NCI-H146 treated with DMSO at 0.1 percent for 48 hours (cell line): Measurements from ENCODE around the gene KDELR3.

Experiments used
- DNase-seq: peaks from one replicate; lab custom pipeline; 2025; ENCODE audit not compliant: unreplicated experiment; lab: John Stamatoyannopoulos, UW

Gene KDELR3

DNA sequence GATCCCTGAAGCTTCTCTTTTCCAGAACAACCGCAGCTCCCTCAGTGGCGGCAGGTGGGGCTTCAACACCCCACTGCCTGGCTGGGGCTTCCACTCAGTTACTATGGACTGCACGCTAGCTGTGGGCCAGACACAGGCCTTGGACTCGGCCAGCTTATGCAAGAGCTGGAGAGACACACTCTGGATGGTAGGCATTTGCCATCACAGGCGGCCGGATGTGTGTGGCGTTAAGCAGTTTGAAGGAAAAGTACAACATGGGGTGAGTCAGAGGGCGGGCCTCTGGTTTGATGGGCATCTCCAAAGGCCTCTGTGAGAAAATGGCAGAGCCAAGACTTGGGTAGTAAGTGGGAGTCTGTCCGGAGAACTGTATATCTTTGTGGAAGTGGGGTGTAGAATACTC lies 30.5 kb upstream of the KDELR3 start:
- no peak for DNase-seq

GRCh38 chr22:38440747-38441350 lies 27.0 kb upstream of the KDELR3 start:
- DNase-seq: no peak

- no peak for DNase-seq
Observed at GRCh38 chr22:38441620-38442287, 26.1 kb upstream of the KDELR3 start.

DNA sequence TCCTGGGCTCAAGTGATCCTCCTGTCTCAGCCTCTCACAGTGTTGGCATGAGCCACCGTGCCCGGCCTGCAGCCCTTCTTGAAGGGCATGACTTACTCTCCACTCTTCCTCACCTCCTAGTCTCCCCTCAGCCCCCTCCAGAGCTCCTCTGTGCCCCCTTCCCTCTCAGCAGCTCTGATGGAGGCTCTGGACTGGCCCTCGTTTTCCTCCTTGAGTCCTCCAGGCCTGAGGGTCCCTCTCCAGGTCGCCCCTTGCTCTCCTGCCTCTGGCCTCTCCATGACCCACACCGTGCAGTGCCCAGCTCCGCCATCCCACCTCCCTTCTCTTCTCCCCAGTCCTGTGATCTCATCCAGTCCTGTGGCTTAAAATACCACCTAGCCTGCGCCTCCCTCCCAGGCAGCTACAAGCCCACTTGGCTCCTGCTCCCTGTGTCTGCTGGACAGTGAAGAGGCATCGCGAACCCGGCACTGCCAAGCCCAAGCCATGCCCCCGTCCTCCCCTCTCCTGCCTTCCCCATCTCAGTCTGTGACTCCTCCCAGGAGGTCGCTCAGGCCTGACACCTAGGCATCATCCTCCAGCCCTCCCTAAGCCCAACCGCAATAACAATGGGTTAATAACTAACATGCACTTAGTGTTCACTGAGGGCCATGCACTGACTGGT lies 24.8 kb upstream of the KDELR3 start:
- DNase-seq: no peak

- DNase-seq: no peak
Observed at GRCh38 chr22:38443628-38444521, 24.0 kb upstream of the KDELR3 start.

DNA sequence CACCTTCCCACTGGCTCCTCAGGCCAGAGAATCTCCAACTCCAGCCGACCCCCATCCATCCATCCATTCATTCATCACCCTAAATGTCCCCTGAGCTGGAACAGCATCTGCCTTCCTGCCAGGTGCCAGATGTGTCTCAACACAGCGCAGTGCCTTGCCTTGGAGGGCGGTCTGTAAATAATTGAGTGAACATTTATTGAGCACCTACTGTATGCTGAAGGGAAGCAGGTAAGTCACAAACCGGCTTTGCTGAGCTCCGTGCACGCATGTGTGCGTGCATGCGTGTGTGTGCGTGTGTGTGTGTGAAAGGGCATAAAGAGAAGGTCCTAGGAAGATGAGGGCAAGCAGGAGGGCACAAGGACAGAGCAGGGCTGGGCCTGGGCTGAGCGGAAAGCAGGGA lies 23.1 kb upstream of the KDELR3 start:
- no peak for DNase-seq

- no peak for DNase-seq
Observed at GRCh38 chr22:38446018-38446601, 21.8 kb upstream of the KDELR3 start.

GRCh38 chr22:38448945-38449745 lies 18.8 kb upstream of the KDELR3 start:
- DNase-seq: no peak

- DNase-seq: no peak
Observed at GRCh38 chr22:38449776-38450175, 18.1 kb upstream of the KDELR3 start.

DNA sequence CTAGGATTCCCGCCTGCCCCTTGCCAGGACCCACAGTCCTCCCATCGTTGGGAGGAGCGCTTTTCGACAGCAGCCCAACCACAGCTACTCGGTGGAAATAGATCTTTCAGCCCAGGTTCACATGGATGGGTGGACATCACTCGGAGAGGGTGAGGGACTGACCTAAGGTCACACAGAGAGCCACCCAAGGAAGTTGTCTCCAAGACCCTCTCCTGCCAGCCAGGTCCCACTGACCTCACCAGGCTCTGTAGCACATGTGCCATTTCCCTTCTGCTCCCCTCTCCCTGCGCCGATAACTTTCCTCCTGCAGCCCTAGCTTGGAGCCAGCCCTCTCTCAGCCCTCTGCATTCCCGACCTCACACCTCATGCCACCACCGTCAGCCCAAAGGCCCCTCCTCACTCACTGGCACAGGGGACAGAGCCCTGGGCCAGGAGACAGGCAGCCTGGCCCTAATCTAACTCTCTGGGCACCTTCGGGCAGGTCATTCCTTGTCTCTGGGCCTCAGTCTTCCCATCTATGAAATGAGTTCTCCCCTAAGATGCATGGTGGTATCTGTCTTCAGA lies 17.6 kb upstream of the KDELR3 start:
- DNase-seq: no peak

DNA sequence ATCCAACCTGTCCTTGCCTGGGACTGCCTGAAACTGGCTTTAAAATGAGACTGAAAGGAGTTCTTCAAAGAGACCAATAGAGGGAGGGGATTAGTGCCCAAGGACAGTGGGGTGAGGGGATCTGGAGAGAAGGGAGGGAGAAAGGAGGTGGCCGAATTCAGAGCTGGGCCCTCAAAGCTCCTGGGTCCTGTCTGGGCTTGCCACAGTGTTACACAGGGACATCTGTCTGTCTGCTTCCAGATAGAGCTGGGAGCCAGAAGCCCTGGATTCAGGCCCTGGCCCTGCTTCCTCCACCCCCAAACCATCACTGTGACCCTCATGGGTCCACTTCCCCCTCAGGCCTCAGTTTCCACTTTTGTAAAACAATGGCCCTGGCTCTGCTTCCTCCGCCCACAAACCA lies 16.5 kb upstream of the KDELR3 start:
- no peak for DNase-seq

- DNase-seq: no peak
Observed at GRCh38 chr22:38451864-38452263, 16.0 kb upstream of the KDELR3 start.

GRCh38 chr22:38452373-38453065 lies 15.4 kb upstream of the KDELR3 start:
- DNase-seq: no peak

GRCh38 chr22:38453066-38453672 lies 14.7 kb upstream of the KDELR3 start:
- DNase-seq: no peak

- no peak for DNase-seq
Observed at GRCh38 chr22:38453996-38454352, 13.9 kb upstream of the KDELR3 start.

GRCh38 chr22:38454353-38455075 lies 13.4 kb upstream of the KDELR3 start:
- no peak for DNase-seq

- no peak for DNase-seq
Observed at GRCh38 chr22:38455076-38455529, 12.8 kb upstream of the KDELR3 start, which contains the start of gene KCNJ4. KCNJ4 (minus strand) TSS chr22:38455199; CDS start chr22:38428132, 27,067 bp downstream.
